GM18861 (cell line): Measurements from ENCODE around the gene SCGB1C2.
"Not testable (repeated sequence)": the region's sequence is repeated elsewhere in the genome, so short reads cannot be mapped to it uniquely, and the experiment has no call there.

Experiments used
- ATAC-seq: cut with Tn5 transposase; IDR thresholded peaks from one replicate; pipeline ENCODE4 v1.9.1; 2021; ENCODE audit not compliant: unreplicated experiment

SCGB1C2 gene

GRCh38 chr17:148757-149156 is 11.4 kb downstream of the SCGB1C2 start:
- no peak for ATAC-seq

- no peak for ATAC-seq
Measured at GRCh38 chr17:149231-149630, 11.9 kb downstream of the SCGB1C2 start.

DNA sequence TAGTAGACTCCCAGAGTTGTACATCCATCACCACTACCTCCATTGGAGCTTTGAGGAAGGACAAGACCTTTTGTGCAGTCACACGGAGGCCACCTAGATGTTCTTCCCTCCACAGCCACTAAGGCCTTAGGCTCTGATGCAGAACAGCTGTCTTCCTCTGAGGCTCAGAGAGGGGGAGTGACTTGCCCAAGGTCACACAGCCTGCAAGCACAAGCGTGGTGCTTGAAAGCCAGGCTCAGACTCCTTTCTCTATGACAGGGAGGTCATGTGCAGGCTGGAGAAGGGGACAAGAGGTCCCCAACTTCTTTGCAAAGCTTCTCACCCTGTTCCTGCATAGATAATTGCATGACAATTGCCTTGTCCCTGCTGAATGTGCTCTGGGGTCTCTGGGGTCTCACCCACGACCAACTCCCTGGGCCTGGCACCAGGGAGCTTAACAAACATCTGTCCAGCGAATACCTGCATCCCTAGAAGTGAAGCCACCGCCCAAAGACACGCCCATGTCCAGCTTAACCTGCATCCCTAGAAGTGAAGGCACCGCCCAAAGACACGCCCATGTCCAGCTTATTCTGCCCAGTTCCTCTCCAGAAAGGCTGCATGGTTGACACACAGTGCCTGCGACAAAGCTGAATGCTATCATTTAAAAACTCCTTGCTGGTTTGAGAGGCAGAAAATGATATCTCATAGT is 12.7 kb downstream of the SCGB1C2 start:
- no peak for ATAC-seq

DNA sequence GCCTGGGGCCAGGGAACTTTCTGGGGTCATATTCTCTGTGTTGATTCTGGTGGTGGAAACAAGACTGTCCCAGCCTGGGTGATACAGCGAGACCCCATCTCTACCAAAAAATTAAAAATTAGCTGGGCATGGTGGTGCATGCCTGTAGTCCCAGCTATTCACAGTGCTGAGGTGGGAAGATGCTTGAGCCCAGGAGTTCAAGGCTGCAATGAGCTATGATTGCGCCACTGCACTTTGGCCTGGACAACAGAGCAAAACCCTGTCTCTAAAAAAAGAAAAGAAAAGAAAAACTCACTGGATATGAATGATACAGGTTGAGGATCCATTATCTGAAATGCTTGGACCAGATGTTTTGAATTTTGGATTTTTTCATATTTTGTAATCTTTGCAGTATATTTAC is 13.6 kb downstream of the SCGB1C2 start:
- ATAC-seq = no peak

DNA sequence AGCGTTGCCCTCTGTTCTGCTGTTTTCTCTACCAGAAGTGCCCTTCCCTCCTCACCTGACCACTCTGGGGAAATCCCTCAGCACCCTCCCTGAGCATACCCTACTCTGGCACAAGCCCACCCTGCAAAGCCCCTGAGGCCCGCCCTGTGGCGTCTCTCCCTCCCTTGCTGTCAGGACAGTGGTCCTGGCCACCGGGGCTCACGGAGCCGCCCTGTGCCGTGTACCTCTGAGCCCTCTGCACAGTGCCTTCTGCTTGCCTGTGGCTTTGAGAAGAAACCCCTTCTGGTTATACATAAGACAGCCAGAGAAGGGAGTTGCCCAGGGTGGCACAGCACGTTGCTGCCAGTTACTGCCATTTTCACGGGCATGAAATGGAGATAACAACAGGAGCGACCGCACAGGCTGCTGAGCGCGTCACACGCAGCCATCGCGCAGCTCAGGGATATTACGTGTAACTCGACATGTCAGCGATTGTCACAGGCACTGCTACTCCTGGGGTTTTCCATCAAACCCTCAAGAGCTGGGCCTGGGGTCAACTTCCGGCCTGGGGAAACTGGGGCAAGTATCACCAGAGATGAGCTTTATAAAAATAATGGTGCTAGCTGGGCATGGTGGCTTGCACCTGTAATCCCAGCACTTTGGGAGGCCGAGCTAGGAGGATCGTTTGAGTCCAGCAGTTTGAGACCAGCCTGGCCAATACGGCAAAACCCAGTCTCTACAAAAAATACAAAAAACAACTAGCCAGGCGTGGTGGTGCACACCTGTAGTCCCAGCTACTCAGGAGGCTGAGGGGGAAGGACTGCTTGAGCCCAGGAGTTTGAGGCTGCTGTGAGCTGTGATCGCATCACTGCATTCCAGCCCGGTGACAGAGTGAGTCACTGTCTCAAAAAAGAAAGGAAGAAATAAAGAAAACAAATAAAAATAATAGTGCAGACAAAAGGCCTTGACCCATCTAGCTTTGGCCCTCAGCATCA is 14.8 kb downstream of the SCGB1C2 start:
- no peak for ATAC-seq

GRCh38 chr17:152860-153420 is 15.6 kb downstream of the SCGB1C2 start:
- no peak for ATAC-seq

DNA sequence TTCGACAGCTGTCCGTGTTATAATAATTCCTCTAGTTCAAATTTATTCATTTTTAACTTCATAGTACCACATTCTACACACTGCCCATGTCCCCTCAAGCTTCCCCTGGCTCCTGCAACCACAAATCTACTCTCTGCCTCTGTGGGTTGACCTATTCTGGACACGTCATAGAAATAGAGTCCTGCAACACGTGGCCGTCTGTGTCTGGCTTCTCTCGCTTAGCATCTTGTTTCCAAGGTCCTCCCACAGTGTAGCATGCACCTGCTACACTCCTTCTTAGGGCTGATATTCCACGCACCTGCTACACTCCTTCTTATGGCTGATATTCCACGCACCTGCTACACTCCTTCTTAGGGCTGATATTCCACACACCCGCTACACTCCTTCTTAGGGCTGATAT is 16.5 kb downstream of the SCGB1C2 start:
- ATAC-seq = no peak

DNA sequence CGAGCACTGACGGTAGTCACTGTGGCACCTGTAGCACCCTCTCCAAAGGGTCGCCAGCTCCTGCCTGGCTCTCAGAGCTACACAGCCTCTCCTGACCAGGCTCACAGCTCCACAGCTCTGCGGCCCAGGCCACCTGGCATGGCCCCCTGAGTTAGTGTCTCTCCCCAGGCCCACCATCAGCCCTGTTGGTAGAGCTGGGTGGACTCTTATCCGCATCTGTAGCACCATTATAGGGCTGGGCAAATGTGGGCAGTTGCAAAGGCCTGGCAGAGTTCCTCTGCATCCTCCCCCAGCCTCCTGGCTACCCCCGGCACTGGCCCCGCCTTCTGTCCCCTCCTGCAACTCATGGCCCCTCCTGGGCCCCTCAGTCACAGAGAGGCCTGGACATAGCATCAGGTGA is 18.2 kb downstream of the SCGB1C2 start:
- ATAC-seq = no peak

DNA sequence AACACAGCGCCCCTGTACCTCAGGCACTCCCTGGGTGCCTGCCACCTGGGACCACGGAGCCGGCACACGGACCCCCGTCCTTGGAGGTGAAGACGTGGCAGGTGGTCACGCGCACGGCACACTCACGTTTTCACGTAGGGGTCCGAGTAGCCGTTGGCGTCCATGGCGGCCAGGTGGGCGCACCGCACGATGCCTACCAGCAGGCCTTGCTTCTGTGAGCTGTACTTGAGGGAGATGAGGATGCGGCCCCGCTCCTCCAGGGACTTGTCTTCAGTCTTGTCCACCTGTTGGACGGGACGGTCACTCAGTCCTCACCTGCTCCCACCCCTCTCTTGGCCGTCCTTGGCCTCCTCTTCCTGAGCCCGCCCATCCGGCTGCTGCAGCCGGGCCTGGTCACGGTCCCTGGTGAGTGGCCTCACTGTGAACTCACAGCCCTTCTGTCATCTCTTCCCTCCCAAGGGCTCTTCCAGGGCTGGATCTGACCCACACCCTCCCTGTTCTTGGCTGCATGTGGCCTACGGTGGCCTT is 18.8 kb downstream of the SCGB1C2 start:
- no peak for ATAC-seq

GRCh38 chr17:156946-157345 is 19.6 kb downstream of the SCGB1C2 start:
- ATAC-seq = no peak

DNA sequence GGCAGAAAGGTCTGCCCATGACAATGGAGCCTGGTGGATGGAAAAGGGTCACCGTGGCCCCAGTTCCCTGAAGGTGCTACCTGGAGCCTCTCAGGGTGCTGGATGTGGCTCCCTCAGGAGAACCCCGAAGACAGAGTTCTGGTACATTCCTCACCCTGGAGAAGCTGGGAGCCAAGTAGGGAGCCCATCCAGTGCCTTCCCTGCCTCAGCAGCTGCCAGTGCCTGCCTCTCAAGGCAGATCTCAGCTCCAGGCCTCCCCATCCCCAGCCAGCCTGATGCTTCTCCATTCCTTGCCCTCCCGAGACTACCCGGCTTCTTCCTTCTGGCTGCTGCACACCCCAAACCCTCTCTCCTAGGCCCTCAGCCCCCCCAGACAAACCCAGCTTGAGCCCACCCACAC is 20.5 kb downstream of the SCGB1C2 start:
- ATAC-seq = no peak

DNA sequence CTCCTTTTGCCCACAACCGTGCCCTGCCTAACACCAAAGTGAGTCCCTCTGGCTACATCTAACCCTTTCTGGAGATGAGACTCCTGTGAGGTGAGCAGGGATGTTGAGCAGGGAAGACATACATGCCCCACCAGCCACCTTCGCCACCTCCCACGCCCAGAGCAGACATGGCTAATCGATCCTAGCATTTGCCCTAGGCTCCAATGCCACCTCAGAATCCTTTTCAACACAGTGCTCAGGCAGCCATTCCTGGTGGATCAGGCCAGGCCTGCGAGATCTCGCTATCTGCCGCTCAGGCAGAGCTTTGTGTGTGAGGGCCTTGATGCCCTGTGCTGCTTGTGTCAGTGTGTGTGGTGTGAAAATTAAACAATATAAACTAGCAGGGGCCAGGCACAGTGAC is 21.0 kb downstream of the SCGB1C2 start:
- ATAC-seq = no peak

DNA sequence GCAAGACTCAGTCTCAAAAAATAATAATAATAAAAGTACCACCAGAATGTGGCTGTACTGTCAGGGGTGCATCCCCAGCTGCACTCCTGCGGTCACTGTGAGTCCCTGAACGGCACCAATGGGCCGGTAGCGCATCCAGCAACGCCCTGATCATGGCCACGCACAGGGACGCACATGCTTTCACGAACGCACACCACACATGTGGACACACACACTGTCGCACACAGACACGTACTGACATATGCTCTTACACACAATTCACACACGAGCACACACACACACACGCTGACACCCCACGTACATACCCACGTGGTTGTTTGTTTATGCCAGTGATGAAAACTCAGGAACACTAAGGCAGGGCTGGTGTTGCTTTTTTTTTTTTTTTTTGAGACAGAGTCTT is 22.2 kb downstream of the SCGB1C2 start:
- ATAC-seq = no peak

DNA sequence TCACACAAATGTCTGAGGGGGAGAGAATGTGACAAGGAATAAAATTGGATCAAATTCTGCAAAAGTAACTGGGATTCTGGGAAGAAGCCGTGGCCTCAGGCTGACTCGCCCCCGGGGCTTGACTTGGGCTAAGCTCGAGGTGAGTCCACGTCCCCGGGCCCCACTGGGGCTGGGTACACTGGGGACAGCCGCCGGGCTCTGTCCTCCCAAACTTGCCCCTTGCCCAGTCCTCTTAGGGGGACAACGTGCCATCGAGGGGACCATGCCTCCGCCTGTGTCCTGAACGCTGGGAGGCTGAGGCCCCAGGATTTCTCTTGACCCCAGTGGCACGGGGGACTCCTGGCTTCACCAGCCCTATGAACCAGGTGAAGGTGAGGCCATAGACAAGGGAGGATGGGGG is 23.0 kb downstream of the SCGB1C2 start:
- no peak for ATAC-seq

DNA sequence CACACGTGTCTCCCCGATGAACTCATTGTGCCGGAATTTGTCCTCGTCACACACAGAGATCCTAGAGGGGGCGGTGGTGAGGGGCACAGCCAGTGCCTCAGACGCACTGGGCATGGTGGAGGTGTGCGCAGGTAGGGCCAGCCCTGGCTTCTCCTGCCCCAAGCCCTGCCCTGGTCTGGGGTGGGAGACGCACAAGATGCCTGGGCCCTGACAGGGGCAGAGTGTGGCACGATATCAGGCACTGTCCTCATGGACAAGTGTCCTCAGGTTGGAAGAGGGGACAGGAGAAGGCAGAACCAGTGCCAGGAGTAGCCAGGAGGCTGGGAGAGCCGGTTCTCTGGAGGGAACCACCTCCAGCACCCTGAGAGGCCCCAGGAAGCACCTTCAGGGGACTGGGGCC is 24.1 kb downstream of the SCGB1C2 start:
- no peak for ATAC-seq

- no peak for ATAC-seq
Measured at GRCh38 chr17:162689-163088, 25.3 kb downstream of the SCGB1C2 start.

DNA sequence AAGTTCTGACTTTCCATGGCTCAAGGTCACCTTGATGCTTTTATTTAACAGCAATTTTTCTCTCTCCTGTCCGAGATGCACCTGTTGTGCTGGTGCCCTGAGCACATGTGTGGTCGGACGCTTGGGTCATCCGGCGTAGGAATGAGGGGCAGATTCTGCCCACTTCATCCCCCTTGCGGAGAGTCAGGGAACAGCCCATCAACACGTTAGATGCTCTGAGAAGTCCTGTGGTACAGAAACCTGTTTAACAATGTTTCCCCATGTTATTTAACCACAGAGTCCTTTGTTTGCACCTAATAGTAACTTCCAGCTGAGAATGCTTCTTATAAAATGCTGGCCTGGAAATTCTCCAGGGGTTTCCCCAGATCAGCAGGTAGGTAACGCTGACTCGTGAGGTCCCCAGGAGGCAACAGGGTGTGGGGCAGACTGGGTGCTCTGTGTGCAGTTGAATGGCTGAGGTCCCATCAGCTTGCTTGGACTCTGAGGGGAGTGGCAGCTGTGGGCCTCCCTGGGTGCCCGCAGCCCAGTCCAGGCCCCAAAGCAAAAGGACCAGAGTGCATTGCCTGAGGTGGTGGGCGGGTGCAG is 26.2 kb downstream of the SCGB1C2 start:
- no peak for ATAC-seq

DNA sequence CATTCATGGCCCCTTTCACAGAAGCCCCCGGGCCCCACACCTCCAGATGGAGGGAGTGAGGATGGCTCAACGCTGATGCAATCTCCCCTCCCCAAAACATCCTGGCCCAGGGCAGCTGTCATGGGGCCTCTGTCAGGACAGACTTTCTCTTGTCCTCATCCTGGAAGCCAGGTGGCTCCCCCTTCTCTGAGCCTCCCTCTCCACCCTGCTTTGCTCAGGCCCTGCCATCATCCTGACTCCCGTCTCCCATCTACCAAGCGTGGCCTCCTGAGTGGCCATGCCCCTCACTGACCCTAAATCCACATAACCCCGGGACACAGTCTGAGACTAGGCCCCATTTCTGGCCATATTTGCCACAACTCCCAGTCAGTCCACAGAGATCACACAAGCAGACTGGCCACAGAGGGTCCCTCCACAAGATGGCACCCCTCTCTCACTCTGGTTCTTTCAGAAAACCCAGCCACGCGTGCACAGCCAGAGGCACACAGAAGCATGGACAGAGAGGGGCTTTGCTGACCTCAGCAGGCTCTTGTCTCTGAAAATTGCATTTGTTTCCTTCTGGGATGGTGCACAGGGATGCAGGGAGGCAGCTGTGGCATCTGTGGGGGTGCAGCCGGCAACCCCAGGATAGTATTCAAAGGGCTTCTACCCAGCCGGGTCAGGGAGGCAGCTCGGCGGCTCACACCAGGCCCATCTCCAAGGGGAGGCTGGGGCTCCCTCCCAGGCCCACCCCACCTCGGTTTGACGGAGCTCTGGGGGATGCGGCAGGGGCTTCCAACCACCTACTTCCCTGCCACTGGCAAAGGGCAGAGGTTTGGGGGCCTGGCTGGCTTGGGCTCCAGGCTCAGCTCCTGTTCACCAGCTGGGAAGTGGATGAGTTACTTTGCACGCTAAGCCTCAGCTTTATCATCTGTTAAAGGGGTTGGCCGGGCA is 27.2 kb downstream of the SCGB1C2 start:
- ATAC-seq = no peak

GRCh38 chr17:165939-166338 is 28.6 kb downstream of the SCGB1C2 start:
- no peak for ATAC-seq

DNA sequence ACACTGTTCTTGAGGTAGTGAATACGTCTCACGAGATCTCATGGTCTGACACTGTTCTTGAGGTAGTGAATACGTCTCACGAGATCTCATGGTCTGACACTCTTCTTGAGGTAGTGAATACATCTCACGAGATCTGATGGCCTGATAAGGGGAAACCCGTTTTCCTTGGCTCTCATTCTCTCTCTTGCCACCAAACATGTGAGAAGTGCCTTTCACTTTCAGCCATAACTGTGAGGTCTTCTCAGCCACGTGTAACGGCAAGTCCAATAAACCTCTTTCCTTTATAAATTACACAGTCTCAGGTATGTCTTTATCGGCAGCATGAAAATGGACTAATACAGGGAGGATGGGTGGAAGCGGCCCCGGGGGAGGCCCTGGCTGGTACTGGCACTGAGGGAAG is 31.2 kb downstream of the SCGB1C2 start:
- ATAC-seq = not testable (repeated sequence)
